ENCODE measurements around the gene ARFGAP3.

Gene ARFGAP3, protein sequence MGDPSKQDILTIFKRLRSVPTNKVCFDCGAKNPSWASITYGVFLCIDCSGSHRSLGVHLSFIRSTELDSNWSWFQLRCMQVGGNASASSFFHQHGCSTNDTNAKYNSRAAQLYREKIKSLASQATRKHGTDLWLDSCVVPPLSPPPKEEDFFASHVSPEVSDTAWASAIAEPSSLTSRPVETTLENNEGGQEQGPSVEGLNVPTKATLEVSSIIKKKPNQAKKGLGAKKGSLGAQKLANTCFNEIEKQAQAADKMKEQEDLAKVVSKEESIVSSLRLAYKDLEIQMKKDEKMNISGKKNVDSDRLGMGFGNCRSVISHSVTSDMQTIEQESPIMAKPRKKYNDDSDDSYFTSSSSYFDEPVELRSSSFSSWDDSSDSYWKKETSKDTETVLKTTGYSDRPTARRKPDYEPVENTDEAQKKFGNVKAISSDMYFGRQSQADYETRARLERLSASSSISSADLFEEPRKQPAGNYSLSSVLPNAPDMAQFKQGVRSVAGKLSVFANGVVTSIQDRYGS

DNA sequence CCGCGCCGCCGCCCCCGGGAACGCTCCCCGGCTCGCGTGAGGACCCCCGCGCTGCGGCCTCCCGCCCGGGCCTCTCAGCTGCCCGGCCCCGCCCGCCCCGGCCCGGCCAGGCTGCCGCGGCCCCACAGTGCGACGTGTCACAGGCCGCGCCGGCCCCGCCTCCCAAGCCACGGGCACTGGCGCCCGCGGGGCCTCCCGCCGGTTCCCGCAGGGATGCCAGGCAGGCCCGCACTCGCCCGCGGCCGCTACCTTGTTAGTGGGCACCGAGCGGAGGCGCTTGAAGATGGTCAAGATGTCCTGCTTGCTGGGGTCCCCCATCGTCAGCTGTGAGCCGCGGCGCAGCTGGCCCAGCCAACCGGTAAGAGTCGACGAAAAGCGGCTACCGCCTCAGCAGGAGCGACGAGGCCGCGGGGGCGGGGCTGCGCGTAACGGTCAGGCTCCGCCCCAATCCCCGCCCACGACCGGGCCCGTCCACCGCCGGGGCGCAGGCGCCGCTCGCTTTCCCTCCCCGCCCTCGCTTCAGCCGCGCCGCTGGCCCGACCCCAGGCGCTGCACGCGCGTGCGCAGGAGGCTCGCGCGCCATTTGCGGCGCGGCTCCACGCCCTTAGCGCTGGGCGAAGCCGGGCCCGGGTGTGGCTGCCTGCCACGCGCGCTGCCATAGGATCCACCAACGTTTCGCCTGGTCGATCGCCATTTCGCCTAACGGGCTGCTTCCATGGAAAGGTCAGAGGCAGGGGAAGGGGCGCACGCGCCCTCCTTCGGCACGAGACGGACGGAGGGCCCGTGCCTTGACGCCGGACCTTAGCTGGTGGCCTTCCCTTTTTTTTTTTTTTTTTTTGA, at the start of gene ARFGAP3:
Gene ARFGAP3 (minus strand): TSS at position 409 of the 840 bp plus-strand sequence. CDS start 91 bp downstream, at position 318.
- peak within 1 kb of the TSS; percentile 95 to 96 for H3K27ac Mint-ChIP-seq
- H3K4me3 Mint-ChIP-seq: peak within 1 kb of the TSS; percentile 85 to 90
- H3K27me3 Mint-ChIP-seq: no peaks in the 10 kb centered on the region
- peak; percentile 94 for ATAC-seq
- H3K9me3 Mint-ChIP-seq: peaks cover 0 to 4% of the 10 kb centered on the region in 2 donors
- peak; percentile 96 to 97 for DNase-seq
- H3K4me1 Mint-ChIP-seq: peaks cover 20% of the 10 kb centered on the region

DNA sequence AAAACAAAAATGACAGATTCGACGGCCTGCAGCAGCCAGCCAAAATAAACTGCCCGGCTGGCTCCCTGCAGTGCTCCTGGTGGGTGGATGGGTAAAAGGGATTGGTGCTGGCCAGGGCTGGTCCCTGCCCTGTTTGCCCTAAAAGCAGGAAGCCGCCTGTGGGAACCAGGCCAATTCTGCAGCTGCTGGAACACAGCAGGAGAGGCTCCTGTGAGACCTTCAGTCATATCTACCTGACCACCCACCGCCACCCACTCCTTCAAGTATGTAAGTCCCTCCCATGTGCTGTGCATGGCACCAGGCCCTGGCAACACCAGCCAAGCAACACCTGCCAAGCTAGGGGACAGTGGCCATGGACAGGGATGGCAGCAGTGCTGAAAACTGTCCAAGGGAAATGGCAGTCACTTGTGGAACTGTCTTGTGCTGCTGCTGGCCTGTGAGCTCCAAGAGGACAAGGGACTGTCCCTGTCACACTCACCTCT, 48.7 kb upstream of the ARFGAP3 start:
- no peak overlapping the region for H3K4me3 Mint-ChIP-seq
- DNase-seq (no peak), ATAC-seq (no peak)
- H3K27ac Mint-ChIP-seq: no peak overlapping the region
- no peaks in the 10 kb centered on the region for H3K9me3 Mint-ChIP-seq
- H3K4me1 Mint-ChIP-seq: peaks cover 6% of the 10 kb centered on the region
- H3K27me3 Mint-ChIP-seq: no peaks in the 10 kb centered on the region

DNA sequence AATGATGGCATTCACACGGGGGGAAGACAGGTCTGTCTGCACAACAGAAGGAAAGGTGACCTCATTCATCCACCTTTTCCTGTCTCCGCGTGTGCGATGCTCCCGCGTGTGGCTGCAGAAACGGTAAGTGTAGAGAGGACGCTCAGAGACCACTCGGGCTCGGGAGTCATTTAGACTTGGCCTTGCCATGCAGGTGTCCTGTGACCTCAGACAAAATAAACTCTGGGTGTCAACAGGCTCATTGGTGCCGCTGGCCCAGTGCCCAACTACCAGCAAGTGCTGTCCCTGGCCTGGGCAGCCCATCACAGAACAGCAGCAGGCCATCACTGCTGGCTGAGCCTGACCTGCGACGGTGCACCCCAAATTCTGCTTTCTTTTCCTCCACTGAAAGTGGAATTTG, 48.1 kb upstream of the ARFGAP3 start:
- no peak for DNase-seq
- Mint-ChIP-seq H3K4me3 (no peak overlapping the region), H3K27ac (no peak overlapping the region), H3K4me1 (peaks cover 6% of the 10 kb centered on the region), H3K27me3 (no peaks in the 10 kb centered on the region), H3K9me3 (no peaks in the 10 kb centered on the region)
- ATAC-seq: no peak

DNA sequence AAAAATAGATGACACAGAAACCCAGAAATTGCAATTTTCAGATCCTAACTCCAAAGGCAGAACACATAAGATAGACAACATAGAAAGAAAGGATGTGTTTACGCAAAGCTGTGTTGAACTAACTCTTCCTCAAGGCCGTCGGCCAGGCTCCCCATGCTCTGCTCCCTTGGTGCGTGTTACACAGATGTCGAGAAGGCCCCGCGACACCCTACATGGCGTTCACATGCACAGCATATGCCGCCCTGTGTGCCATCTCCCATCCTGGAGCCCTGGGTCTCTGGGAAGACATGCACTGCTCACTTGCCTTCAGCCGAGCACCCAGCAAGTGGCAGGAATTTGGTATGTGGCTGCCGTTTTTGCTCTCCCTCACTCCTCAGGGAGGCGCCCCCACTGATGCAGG, 47.0 kb upstream of the ARFGAP3 start:
- Mint-ChIP-seq H3K4me3 (no peak overlapping the region), H3K4me1 (peaks cover 8% of the 10 kb centered on the region), H3K9me3 (no peaks in the 10 kb centered on the region), H3K27ac (peak overlapping the region in 1 of 2 donors; percentile 35), H3K27me3 (no peaks in the 10 kb centered on the region)
- ATAC-seq (no peak), DNase-seq (no peak)

DNA sequence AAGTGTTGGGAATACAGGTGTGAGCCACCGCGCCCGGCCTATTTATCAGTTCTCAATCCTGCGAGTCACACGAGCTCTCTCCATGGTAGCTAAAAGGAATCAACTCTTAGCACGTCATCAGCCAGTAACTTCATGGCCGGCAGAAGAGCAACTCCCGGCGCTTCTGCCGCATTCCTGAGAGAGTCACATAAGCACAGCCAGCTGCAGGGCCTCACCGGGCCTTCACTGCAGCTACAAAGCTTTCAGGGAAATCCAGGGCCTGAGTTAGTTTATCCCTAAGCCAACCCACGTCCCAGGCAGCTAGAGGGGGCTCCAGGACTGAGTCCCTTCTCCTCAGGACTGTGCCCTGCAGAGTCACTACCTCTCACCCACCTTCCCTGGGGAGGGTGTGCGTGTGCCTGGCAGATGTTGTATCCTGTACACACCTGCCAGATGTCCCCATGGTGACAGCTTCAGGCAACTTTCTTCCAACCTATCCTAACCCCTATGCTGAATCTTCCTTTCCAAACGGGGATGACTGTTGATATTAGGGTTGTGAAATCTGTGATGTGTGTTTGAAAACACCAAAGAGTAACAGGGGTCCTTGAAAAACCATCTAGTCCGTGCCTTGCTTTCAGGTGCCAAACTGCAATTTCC, 45.9 kb upstream of the ARFGAP3 start:
- DNase-seq: no peak
- Mint-ChIP-seq H3K27me3 (no peaks in the 10 kb centered on the region), H3K27ac (peak overlapping the region in 1 of 2 donors; percentile 76), H3K4me1 (peaks cover 13% of the 10 kb centered on the region), H3K9me3 (no peaks in the 10 kb centered on the region), H3K4me3 (no peak overlapping the region)
- ATAC-seq: no peak

DNA sequence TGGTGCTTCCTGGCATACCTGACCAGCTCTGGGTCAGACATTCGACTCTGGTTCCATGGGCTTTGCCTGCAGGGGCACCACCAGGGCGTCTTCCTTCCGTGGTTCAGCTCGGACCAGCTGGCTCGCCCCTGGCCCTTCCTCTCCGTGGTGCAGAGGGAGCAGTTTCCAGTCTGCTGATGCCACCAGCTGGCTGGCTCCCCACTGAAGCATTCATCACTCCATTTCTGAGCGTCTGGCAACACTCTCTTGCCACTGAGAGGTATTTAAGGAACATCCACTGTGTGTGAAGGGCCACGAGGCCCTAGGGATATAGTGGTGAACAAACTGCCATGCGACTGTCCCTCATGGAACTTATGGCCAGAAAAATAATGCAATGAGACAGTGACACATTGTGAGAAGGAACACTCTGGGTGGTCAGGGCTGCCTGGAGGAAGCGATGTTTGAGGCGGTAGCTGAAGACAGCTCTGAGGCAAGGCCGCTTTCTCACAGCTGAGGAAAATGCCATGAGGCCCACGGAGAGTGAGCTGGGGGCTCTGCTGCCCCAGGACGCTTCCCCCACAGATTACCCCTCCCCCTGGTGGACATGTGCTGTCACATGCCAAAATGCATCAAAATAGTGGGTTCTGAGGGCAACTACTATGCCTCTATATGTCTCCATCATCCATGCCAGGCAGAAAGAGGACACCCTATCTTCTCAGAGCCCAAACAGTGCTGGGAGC, 44.9 kb upstream of the ARFGAP3 start:
- ATAC-seq (no peak), DNase-seq (no peak)
- Mint-ChIP-seq H3K27me3 (no peaks in the 10 kb centered on the region), H3K27ac (no peak overlapping the region), H3K4me3 (no peak overlapping the region), H3K9me3 (no peaks in the 10 kb centered on the region), H3K4me1 (peaks cover 21% of the 10 kb centered on the region)

DNA sequence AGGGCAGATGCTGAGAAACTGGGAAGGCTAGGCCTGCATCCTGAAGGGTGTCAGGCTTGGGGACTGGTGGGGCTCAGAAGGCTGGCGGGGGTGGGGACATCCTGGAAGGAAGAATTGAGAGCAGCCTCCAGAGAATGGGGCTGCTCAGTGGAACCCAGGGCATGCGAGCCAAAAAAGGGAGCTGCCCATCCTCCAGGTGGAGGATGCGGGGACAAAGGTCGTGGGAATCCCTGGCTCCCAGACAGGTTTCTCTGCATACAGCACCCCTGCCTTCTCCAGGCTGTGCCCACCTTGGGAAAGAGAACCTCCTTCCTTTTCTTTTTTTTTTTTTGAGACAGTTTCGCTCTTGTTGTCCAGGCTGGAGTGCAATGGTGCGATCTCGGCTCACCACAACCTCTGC, 40.9 kb upstream of the ARFGAP3 start:
- no peaks in the 10 kb centered on the region for H3K27me3 Mint-ChIP-seq
- no peak overlapping the region for H3K4me3 Mint-ChIP-seq
- DNase-seq: no peak
- no peaks in the 10 kb centered on the region for H3K9me3 Mint-ChIP-seq
- ATAC-seq: no peak
- H3K4me1 Mint-ChIP-seq: peaks cover 51% of the 10 kb centered on the region
- no peak overlapping the region for H3K27ac Mint-ChIP-seq

DNA sequence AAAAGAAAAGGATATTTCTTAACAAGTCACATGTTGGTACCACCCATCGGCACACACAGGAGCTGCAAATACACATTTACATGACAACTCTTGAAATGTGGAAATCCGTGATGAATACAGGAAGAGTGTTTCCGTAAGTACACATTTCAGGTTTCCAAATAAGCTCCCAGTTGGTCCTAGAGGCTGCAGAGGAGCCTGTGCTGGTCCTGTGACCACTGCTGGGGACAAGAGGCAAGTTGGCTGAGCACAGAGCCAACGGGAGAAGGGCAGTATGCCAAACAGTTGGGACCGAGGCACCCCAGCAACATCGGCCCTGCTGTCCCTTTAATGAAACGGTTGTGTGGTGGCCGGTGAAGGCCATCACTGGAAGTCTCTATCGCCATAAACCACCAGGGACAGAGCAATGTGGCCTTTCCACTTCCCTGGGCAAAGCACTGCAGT, 38.5 kb upstream of the ARFGAP3 start:
- Mint-ChIP-seq H3K27me3 (no peaks in the 10 kb centered on the region), H3K4me3 (peak overlapping the region; percentile 21 to 40), H3K4me1 (peaks cover 51% of the 10 kb centered on the region), H3K9me3 (no peaks in the 10 kb centered on the region), H3K27ac (peak overlapping the region; percentile 19 to 84)
- no peak for DNase-seq
- ATAC-seq: no peak

DNA sequence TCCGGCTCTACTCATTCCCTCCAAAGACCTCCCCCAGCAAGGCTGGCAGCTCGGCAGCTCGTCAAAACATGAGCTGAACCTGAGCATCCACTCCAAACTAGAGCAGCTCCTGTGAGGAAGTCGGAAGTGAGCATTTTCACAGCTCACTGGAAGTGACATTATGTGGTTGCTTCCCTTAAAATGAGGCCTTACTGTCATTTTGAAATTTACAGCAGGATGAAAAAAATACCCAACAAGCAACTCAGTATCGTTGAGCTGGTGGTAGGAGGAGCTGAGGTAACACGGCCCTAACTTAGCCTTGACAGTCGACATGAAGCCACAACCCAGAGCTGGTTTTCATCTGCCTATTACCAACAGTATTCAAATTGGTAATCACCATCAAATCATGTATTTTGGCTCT, 38.0 kb upstream of the ARFGAP3 start:
- no peaks in the 10 kb centered on the region for H3K9me3 Mint-ChIP-seq
- no peaks in the 10 kb centered on the region for H3K27me3 Mint-ChIP-seq
- ATAC-seq: peak; percentile 91
- DNase-seq: peak in 1 of 2 donors; percentile 28
- H3K4me1 Mint-ChIP-seq: peaks cover 51% of the 10 kb centered on the region
- H3K4me3 Mint-ChIP-seq: peak overlapping the region; percentile 21 to 40
- H3K27ac Mint-ChIP-seq: peak overlapping the region in 1 of 2 donors; percentile 84

DNA sequence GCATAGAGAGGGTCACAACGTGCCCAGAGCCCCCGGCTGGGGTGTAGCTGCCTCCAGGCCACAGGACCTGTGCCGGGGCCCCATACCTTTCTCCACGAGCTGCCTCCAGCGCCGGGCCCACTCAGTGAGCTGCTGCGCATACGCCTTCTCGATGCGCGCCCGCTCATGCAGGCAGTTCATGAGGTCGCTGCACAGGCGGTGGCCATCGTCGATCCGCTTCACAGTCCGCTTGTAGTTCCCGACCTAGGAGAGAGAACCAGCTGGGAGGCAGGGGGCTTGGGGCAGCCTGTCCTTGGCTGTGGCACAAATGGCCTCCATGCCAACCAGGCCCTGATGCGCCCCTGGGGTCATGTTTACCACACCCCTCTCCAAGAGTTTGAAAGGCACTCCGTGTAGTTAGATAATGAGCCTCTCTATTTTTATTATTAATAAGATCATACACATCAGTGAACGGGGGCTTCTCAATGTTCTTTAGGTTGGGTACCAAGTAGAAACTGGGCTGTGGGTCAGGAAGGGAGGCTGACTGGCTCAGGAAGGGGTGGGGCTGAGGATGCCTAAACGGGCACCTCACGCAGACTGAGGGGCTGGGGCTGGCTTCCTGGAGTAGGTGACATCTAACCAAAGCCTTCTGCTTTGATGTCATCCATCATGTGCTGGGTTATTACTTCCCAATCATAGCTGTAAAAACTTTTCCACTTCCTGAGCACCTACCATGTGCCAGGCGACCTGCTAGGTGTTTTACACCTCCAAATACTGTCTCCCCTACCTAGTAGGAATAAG, 36.5 kb upstream of the ARFGAP3 start:
- H3K27ac Mint-ChIP-seq: no peak overlapping the region
- ATAC-seq: no peak
- peaks cover 54% of the 10 kb centered on the region for H3K4me1 Mint-ChIP-seq
- DNase-seq: no peak
- H3K9me3 Mint-ChIP-seq: no peaks in the 10 kb centered on the region
- no peak overlapping the region for H3K4me3 Mint-ChIP-seq
- no peaks in the 10 kb centered on the region for H3K27me3 Mint-ChIP-seq

DNA sequence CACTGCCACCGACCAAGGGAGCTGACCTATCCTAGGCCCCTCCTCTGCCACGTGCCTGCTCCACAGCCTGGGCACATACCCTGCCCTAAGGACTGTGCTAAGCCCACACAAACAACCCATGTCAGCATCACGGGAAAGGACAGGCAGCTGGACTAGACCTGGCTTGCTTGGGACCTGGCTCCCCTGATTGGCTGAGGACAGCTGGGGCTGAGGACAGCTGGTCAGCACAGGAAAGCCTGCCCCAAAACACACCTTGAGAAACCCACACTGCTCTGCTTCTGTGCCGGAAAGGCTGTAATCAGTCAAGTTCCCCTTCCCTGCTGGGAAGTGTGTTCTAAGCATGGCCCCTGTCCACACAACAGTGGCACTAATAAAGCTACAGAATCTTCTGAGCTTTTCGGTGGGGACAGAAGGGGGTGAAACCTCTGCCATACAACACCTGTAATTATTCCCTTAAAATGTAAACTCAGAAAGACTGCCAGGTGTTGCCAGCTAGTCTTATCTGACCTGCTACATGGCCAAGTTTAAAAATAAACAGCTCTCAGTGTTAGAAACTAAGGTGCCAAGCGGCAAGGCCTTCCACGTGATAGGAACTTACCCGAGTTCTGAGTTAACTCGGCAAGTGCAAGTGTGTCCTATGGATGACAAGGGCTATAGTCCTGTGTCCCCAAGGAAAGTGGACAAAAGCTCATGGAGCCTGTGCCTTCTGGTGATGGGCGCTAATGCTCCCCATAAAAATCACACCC, 35.7 kb upstream of the ARFGAP3 start:
- DNase-seq (no peak), ATAC-seq (no peak)
- no peaks in the 10 kb centered on the region for H3K9me3 Mint-ChIP-seq
- H3K27me3 Mint-ChIP-seq: no peaks in the 10 kb centered on the region
- peaks cover 55% of the 10 kb centered on the region for H3K4me1 Mint-ChIP-seq
- H3K27ac Mint-ChIP-seq: no peak overlapping the region
- H3K4me3 Mint-ChIP-seq: no peak overlapping the region

DNA sequence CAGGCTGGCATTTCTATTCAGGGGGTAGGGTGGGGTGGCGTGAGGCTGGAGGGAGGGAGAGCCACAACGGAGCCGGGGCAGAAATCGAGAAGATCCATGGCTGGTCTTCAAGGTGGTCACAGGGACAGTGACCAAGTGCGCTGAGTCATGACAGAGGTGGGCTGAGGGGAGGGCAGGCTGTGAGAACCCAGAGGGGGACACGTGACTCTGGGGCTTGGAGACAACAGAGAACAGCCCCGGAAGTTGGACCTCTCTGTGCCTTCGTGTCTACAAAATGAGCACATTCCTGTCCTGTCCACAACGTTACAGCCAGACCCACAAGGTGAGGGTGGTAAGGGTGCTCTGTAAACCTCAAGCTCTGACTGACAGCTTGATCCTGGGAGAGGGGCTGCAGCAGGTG, 35.1 kb upstream of the ARFGAP3 start:
- H3K27ac Mint-ChIP-seq: no peak overlapping the region
- H3K27me3 Mint-ChIP-seq: no peaks in the 10 kb centered on the region
- no peak for ATAC-seq
- H3K9me3 Mint-ChIP-seq: no peaks in the 10 kb centered on the region
- DNase-seq: no peak
- H3K4me1 Mint-ChIP-seq: peaks cover 50% of the 10 kb centered on the region
- no peak overlapping the region for H3K4me3 Mint-ChIP-seq

DNA sequence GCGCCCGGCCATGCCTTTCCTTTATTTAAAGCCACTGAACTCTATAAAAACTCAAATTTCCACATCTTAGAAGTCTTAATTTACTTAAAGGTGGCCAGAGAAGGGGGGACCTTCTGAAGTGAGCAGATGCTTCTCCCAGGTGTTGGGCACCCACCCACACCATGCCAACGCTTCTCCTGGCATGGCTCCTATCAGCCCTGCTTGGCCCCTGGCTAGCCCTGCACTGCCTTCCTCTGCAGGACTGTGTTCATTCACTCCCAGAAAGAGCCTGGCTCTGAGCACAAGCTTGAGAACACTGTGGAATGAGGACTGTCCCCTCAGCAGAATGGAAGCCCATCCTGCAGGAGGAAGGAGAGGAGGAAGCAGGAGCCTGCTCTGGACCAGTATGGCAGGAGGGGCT, 34.6 kb upstream of the ARFGAP3 start:
- DNase-seq (no peak), ATAC-seq (no peak)
- Mint-ChIP-seq H3K4me3 (no peak overlapping the region), H3K9me3 (no peaks in the 10 kb centered on the region), H3K27me3 (no peaks in the 10 kb centered on the region), H3K4me1 (peaks cover 48% of the 10 kb centered on the region), H3K27ac (no peak overlapping the region)

DNA sequence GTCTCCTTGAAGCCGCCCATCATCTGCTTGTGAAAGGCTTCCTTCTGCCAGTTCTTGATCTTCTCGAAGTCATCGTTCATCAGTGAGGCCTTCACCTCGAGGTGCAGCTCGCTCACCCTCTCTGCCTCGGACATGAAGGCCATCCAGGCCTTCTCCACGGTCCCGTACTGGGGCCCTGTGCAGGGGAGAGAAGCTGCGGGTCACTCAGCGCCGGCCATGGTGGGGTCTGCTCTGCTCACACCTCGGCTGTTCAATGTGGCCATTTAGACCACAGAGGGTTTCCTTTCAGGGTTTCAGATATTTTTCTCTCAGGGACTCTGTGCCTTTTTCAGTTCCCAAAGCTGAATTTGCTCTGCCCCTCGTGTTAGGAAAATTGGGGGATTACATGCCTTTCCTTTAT, 33.9 kb upstream of the ARFGAP3 start:
- peaks cover 41% of the 10 kb centered on the region for H3K4me1 Mint-ChIP-seq
- no peak for ATAC-seq
- no peaks in the 10 kb centered on the region for H3K27me3 Mint-ChIP-seq
- no peaks in the 10 kb centered on the region for H3K9me3 Mint-ChIP-seq
- H3K27ac Mint-ChIP-seq: peak overlapping the region in 1 of 2 donors; percentile 61
- H3K4me3 Mint-ChIP-seq: no peak overlapping the region
- no peak for DNase-seq

Data from stimulated activated naive CD8-positive, alpha-beta T cell treated with anti-CD3 and anti-CD28 coated beads, Interleukin-15, amount 100 ng/mL, for 72 hours (primary cell).